Endothelial cell of umbilical vein (primary cell): ENCODE results near the gene COA5.

ENCODE experiments used
- EZH2 ChIP-seq: IDR thresholded peaks from 2 replicates; pipeline ENCODE4 v1.6.1; 2012; ENCODE audit warnings: borderline replicate concordance, low read depth, mild to moderate bottlenecking, moderate library complexity, low read length, inconsistent platforms; ENCODE audit not compliant: severe bottlenecking
- FOS ChIP-seq: IDR thresholded peaks from 2 replicates; pipeline ENCODE4 v1.6.1; 2011; ENCODE audit warnings: mild to moderate bottlenecking, low read length, moderate library complexity, borderline replicate concordance; ENCODE audit not compliant: insufficient read depth
- GATA2 ChIP-seq: IDR thresholded peaks from 2 replicates; pipeline ENCODE4 v1.7.0; 2011; ENCODE audit warnings: low read depth, mild to moderate bottlenecking, moderate library complexity, mixed read lengths, low read length; ENCODE audit not compliant: insufficient read length, insufficient read depth
- JUN ChIP-seq: IDR thresholded peaks from 2 replicates; pipeline ENCODE4 v1.6.1; 2011; ENCODE audit warnings: borderline replicate concordance, low read depth; ENCODE audit not compliant: insufficient read length, insufficient read depth
- MYC ChIP-seq: IDR thresholded peaks from one replicate; pipeline ENCODE4 v1.6.1; 2011; ENCODE audit warnings: mild to moderate bottlenecking, low read depth, low read length
- POLR2A ChIP-seq: IDR thresholded peaks from 2 replicates; pipeline ENCODE4 v1.6.1; 2012; ENCODE audit warnings: low read depth, mild to moderate bottlenecking, control low read depth, low read length
- POLR2AphosphoS5 ChIP-seq: IDR thresholded peaks from 2 replicates; pipeline ENCODE4 v1.6.1; 2012; ENCODE audit warnings: low read depth, mild to moderate bottlenecking, control low read depth, low read length, moderate library complexity; ENCODE audit not compliant: insufficient read depth
- TF ChIP-seq, protein P1 (sequence below), 2 donors: IDR thresholded peaks; 1 replicate in 1 of 2; 2 replicates in 1 of 2; pipeline ENCODE4 v1.5.1; 2011; ENCODE audit warnings: low read length in 2 of 2, mild to moderate bottlenecking in 2 of 2, moderate library complexity in 2 of 2, control low read depth in 1 of 2, inconsistent platforms in 1 of 2, low read depth in 1 of 2; ENCODE audit not compliant: insufficient read depth in 1 of 2; ENCODE audit errors: extremely low read depth in 1 of 2
- TF ChIP-seq, protein P2 (sequence below): IDR thresholded peaks from 2 replicates; pipeline ENCODE4 v1.6.1; 2011; ENCODE audit not compliant: insufficient read depth, insufficient read length

DNA sequence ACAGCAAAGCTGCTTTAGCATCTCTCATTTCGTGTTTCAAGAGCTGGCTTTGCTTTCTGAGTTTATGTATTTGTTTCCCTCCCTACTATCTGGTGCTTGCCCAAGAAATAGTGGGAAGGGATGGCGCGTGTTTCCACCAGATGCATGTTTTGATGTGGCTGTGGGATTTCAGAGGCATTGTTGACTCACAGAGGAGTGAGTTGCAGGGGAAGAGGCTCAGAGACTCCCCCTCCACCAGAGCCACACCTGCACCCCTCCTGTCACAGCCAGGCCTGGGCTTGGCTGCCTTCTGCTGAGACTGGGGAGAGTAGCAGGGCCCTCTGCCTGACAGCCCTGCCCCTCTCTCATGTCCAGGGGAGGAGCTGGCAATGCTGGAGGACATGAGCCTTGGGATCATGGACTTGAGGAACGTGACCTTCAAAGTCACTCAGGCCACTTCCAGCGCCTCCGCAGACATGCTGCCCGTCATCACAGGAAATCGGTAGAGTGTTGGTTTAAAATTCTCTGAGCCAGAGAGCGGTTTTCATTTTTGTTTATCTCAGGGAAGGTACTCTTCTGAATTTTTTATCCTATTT lies 42.9 kb downstream of the COA5 start:
- TF ChIP-seq, protein P1, sequence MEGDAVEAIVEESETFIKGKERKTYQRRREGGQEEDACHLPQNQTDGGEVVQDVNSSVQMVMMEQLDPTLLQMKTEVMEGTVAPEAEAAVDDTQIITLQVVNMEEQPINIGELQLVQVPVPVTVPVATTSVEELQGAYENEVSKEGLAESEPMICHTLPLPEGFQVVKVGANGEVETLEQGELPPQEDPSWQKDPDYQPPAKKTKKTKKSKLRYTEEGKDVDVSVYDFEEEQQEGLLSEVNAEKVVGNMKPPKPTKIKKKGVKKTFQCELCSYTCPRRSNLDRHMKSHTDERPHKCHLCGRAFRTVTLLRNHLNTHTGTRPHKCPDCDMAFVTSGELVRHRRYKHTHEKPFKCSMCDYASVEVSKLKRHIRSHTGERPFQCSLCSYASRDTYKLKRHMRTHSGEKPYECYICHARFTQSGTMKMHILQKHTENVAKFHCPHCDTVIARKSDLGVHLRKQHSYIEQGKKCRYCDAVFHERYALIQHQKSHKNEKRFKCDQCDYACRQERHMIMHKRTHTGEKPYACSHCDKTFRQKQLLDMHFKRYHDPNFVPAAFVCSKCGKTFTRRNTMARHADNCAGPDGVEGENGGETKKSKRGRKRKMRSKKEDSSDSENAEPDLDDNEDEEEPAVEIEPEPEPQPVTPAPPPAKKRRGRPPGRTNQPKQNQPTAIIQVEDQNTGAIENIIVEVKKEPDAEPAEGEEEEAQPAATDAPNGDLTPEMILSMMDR (IDR thresholded peaks at IDR 0.05; ENCODE audit: extremely low read depth in 1 of 2, insufficient read depth in 1 of 2, low read depth in 1 of 2, low read length in 2 of 2): no peak
- TF ChIP-seq EZH2: no peak
- no peak for TF ChIP-seq POLR2A
- no peak for TF ChIP-seq MYC
- no peak for TF ChIP-seq GATA2
- TF ChIP-seq POLR2AphosphoS5: no peak
- TF ChIP-seq JUN: no peak
- TF ChIP-seq, protein P2, sequence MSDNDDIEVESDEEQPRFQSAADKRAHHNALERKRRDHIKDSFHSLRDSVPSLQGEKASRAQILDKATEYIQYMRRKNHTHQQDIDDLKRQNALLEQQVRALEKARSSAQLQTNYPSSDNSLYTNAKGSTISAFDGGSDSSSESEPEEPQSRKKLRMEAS: no peak
- TF ChIP-seq FOS: no peak
